ENCODE results near the gene PDLIM7.
"Not testable (repeated sequence)": the region's sequence is repeated elsewhere in the genome, so short reads cannot be mapped to it uniquely, and the experiment has no call there.

Gene PDLIM7

GRCh38 chr5:177490311-177490991, 7.0 kb downstream of the PDLIM7 start:
- no peak for DNase-seq

DNA sequence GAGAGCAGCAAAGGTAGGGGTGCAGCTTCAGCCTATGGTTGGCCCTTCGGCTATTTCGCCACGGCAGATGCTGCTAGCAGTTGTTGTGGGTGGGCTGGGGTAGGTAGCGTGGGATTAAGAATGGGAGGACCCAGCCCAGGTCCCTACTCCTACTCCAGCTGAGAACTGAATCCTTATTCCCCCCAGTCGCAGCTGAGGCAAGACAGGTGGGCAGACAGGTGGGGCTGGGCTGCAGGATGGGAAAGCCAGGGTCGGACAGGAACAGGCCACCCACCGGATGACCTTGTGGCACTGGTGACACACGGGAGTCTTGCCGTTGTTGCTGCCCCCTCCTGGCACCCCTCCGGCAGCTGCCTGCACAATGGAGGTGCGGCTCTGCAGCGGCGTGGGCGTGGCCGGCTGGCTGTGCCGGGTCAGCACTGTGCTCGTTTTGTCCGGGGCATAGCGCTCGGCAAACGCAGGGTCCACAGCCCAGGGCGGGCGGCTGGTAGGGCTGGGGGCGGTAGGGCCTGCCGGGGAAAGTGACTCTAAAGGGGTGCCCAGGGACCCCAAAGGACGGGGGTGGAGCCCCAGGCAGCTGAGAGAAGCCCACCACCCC, 8.2 kb downstream of the PDLIM7 start:
- no peak for DNase-seq

- DNase-seq: no peak
Measured at GRCh38 chr5:177487975-177488374, 9.4 kb downstream of the PDLIM7 start.

GRCh38 chr5:177487144-177487543, 10.3 kb downstream of the PDLIM7 start:
- DNase-seq: no peak

DNA sequence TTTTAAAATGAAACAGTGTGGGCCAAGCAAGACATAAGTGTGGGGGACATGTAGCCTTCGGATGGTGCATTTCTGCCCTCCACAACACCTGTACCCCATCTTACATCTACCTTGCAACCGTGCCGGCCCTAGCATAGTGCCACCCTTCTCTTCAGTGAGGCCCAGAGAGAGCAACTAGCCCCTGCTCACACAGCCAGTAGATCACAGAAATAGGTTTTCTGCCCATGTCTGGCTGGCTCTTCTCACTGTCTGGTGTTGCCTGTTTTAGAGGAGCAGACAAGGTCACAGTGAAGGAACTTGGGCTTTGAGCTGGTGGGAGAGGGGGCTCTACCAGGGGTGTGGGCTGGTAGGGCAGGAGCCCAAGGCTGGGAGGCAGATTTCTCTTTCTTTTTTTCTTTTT, 11.1 kb downstream of the PDLIM7 start:
- no peak for DNase-seq

DNA sequence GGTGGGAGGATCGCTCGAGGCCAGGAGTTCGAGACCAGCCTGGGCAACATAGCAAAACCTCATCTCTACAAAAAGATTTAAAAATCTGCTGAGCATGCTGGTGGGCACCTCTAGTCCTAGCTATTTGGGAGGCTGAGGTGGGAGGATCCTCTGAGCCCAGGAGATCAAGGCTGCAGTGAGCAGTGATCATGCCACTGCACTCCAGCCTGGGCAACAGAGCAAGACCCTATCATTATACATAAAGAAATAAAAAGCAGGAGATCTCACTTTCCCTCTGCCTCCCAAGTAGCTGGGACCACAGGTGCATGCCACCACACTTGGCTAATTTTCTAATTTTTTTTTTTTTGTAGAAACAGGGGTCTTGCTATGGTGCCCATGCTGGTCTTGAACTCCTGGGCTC, 11.7 kb downstream of the PDLIM7 start:
- not testable (repeated sequence) for DNase-seq

- no peak for DNase-seq
Measured at GRCh38 chr5:177484902-177485549, 12.4 kb downstream of the PDLIM7 start.

- DNase-seq: no peak
Measured at GRCh38 chr5:177483994-177484901, 13.2 kb downstream of the PDLIM7 start.

DNA sequence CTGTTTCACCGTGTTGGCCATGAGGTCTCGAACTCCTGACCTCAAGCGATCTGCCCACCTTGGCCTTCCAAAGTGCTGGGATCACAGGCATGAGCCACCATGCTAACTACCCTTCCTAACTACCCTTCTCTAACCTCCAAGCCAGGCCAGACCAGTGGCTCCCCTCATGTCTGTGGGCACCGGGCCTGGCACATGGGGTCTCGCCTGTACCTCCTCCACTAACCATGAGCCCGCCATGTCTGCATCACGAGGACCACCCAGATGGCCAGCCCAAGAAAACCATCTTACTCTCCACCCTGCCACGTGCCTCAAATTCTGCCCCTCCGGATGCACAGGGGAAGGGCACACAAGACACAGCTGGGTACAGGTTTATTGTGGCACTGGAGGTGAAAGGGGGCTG, 14.4 kb downstream of the PDLIM7 start:
- no peak for DNase-seq

DNA sequence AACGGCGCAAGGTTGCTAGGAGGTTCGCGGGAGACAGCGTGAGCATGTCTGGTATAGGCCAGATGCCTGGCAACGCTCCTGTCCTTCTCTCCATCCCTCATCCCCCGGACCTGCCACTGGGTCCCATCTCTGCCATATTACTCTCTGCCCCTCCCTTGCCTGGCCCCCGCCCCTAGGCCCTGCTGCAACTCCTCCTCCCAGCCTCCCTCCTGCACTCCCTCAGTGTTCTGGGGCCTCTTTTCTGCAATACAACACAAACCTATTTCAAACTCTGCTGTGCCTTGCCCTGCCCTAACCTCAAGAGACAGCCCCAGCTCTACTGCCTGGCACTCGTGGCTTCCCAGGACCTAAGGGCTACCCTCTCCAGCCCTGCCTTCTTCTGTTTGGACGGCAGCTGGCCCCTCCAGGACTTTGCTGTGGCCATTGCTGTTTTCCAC, 15.0 kb downstream of the PDLIM7 start:
- no peak for DNase-seq

DNA sequence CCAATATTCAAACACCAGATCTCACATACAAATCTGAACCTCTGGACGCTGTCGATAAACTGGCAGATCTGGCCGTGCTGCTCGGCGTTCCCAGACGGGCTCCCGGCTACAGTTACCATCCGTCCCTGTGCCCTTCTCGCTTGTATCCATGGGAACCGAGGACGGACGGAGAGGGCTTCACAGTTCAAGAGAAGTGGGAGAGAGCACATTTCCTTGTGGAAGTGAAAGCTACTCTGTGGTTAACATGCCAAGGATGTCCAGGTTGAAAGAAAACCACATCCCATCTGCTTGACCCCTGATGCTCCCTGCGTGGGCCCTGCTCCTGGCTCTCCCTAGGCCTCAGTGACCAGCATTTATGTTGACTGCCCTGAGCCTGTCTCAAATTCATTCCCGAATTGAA, 17.6 kb downstream of the PDLIM7 start:
- DNase-seq: no peak

GRCh38 chr5:177478711-177479646, 18.4 kb downstream of the PDLIM7 start:
- peak; percentile 59 for DNase-seq

GRCh38 chr5:177477701-177478477, 19.5 kb downstream of the PDLIM7 start:
- no peak for DNase-seq

GRCh38 chr5:177476531-177477233, 20.7 kb downstream of the PDLIM7 start:
- DNase-seq: no peak

DNA sequence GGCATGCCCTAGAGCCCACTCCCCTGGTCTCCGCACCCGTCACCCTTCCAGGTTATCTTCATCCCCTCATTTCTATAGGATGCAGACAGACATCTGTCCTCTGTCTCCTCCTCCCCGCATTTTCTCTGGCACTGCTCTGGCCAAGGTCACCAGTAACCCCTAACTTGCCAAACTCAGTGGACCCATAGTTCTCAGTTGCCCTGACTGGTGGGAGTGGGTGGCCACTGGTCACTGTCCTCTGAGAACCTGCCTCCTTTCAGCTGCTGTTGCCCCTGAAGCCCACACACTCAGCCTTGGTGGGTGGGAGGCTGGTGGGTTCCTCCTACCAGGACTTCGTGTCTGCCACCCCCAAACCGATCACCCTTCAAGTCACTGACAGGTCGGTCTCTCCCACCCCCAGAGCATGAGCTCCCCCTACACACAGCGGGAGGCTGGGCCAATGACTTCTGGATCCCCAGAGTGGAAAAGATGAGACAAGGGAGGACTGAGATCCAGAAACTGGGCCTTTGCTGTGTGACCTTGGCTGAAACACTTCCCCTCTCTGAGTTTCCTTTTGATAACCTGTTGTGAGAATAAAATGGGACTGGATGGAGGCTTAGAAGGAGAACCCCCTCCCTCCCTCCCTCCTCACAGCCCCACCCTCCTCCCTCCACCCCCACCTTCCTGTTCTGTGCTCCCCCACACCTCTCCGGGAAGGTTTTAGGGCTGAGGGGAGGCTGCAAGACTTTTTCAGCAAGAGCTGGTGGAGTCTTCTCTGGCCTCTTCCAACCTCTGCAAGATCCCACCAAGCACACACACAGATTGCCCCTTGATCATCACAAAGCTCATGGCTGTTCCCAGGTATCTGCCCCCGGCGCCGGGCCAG, 21.6 kb downstream of the PDLIM7 start:
- DNase-seq: no peak

DNA sequence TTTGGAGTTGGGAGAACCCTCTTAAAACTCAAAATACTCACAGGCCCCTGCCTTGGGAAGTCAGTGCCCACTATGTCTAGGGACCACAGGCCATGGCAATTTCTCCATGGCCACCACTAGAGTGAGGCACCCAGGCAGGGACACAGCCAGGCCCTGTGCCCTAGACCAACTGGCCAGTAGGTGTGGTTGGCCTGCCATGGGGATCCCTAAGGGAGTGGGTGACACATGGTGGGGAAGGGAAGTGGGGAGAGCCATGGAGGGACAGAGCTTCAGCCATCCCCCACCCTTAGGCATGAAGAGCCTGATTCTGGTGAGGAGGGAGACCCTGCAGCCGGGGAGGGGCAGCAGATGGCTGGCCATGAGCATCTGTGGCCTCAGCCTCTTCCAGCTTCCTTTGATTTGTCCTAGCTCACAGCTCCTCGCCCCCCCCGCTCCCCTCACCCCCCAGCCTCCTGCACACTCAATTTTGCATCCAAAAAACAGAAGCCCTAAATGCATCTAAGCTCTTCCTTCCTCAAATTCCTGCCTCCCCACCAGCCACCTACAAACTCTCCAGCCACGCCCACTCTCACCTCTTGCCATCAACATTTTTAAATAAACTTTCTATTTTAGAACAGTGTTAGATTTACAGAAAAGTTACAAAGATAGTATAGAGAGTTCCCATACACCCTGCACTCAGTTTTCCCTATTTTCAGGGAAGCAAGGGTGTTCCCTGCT, 22.4 kb downstream of the PDLIM7 start:
- DNase-seq: no peak

GRCh38 chr5:177474002-177474476, 23.4 kb downstream of the PDLIM7 start:
- DNase-seq: no peak

GRCh38 chr5:177473443-177474001, 23.9 kb downstream of the PDLIM7 start, which contains the start of gene DBN1:
TSS of gene DBN1 (minus strand) at chr5:177473634. CDS start at chr5:177473521, 113 bp downstream.
- no peak for DNase-seq
